ENCODE measurements around the gene KCND3.

DNA sequence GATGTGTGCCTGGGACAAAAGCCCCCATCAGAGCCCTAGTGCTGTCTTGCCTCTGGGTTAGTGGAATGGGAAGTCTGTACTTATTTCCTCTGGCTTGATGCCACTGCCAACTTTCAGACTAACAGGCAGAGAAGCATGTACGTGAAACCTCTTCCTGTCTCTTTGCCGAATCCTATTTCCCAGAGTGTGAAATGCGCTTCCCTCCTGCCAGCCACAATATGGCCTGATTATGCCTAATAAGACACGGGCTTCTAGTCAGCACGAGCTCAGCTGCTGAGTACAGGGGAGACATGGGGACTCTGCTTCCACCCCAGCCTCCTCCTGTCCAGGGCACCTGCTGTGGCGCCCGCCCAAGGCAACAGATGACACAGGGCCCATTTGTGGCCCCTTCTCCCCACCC, 111.4 kb downstream of the KCND3 start:
- no peak for TF ChIP-seq CTCF (IDR thresholded peaks at IDR 0.05; ENCODE audit: low read depth, low read length)
- TF ChIP-seq EZH2phosphoT487 (IDR thresholded peaks at IDR 0.05; ENCODE audit: low read depth) = no peak
